CD4-positive, alpha-beta T cell (primary cell): Measurements from ENCODE around the gene TRIM44. TPM values are rescaled to one million over a fixed set of nuclear protein-coding genes. Genes with fewer than 3 reads are reported as not detected.

Experiments used
- ATAC-seq: fragments of 200-7000 bp; cut with Tn5 transposase; one replicate; pipeline ENCODE4 v1.10.0; 2022; ENCODE audit warnings: mild to moderate bottlenecking; ENCODE audit not compliant: poor library complexity
- CTCF ChIA-PET: fragments of 350-600 bp; sonication (Branson Sonifier 250); formaldehyde crosslinking; loops from one replicate; lab custom pipeline; 2021; ENCODE audit warnings: antibody characterized with exemption, inconsistent platforms; lab: Charles Lee
- POLR2A ChIA-PET: fragments of 350-600 bp; sonication (Branson Sonifier 250); formaldehyde crosslinking; loops from one replicate; lab custom pipeline; 2021; ENCODE audit warnings: antibody characterized with exemption, inconsistent platforms; lab: Charles Lee
- DNase-seq, 14 experiments: peaks; one replicate each; pipeline ENCODE4 v3.0.0-alpha.2; 2013 to 2020; ENCODE audit warnings: mixed read lengths in 2 of 14
- H3K27ac ChIP-seq, 2 donors: one replicate each; pipeline versions ENCODE4 v1.5.1 to v1.7.0; 2013; ENCODE audit warnings: low read length in 2 of 2, low read depth in 1 of 2, mild to moderate bottlenecking in 1 of 2
- H3K27me3 ChIP-seq, 2 experiments: 1 replicate in 1 of 2; 2 replicates in 1 of 2; pipeline versions ENCODE4 v1.6.1 to v1.7.0; 2013; ENCODE audit warnings: low read length in 2 of 2, control low read depth in 1 of 2, mild to moderate bottlenecking in 1 of 2, moderate library complexity in 1 of 2; ENCODE audit not compliant: insufficient read depth in 2 of 2, control insufficient read depth in 1 of 2
- H3K36me3 ChIP-seq: one replicate; pipeline ENCODE4 v1.6.1; 2013; ENCODE audit warnings: low read length, control low read depth; ENCODE audit not compliant: insufficient read depth
- H3K4me1 ChIP-seq: one replicate; pipeline ENCODE4 v1.6.1; 2013; ENCODE audit warnings: low read length, control low read depth; ENCODE audit not compliant: insufficient read depth
- H3K4me3 ChIP-seq: one replicate; pipeline ENCODE4 v1.5.1; 2013; ENCODE audit warnings: mild to moderate bottlenecking, low read length, moderate library complexity
- H3K9me3 ChIP-seq, 2 experiments: 1 replicate in 1 of 2; 2 replicates in 1 of 2; pipeline versions ENCODE4 v1.6.1 to v1.7.0; 2013; ENCODE audit warnings: low read length in 2 of 2, mild to moderate bottlenecking in 2 of 2, control low read depth in 1 of 2, moderate library complexity in 1 of 2; ENCODE audit not compliant: control insufficient read depth in 1 of 2, insufficient read depth in 1 of 2
- H3K27ac Mint-ChIP-seq: one replicate; pipeline ENCODE4 v1.8.0; 2020; ENCODE audit warnings: mixed read lengths
- H3K27me3 Mint-ChIP-seq: one replicate; pipeline ENCODE4 v1.8.0; 2021; ENCODE audit warnings: mixed read lengths
- H3K36me3 Mint-ChIP-seq: one replicate; pipeline ENCODE4 v1.8.0; 2021; ENCODE audit warnings: low read depth, mixed read lengths
- H3K4me1 Mint-ChIP-seq: one replicate; pipeline ENCODE4 v1.8.0; 2021; ENCODE audit warnings: low read depth, mixed read lengths
- H3K4me3 Mint-ChIP-seq: one replicate; pipeline ENCODE4 v1.8.0; 2020; ENCODE audit warnings: mild to moderate bottlenecking, mixed read lengths
- H3K9me3 Mint-ChIP-seq: one replicate; pipeline ENCODE4 v1.8.0; 2020; ENCODE audit warnings: mixed read lengths
- intact Hi-C, 2 experiments: fragments of 100-400 bp; cut with DNase I in 1 of 2; cut with micrococcal nuclease in 1 of 2; formaldehyde crosslinking; loops; one replicate each; pipeline versions ENCODE4 v1.15.1 to v1.9.0; 2023 to 2025; cut with DNase I, micrococcal nuclease
- total RNA-seq, 174 experiments: library from RNA in 2 of 174; stranded (reverse) in 2 of 174; gene quantifications; one replicate each; pipeline ENCODE4 v1.2.3 and lab custom pipeline; 2021 to 2026
- TF ChIP-seq, protein P1 (sequence below): fragments of 200-600 bp; IDR thresholded peaks from one replicate; pipeline ENCODE4 v1.8.0; 2022; ENCODE audit warnings: antibody characterized with exemption, mild to moderate bottlenecking

TRIM44 gene
- total RNA-seq, 2 experiments from 2014 or later = 32.1 to 36.7 TPM

DNA sequence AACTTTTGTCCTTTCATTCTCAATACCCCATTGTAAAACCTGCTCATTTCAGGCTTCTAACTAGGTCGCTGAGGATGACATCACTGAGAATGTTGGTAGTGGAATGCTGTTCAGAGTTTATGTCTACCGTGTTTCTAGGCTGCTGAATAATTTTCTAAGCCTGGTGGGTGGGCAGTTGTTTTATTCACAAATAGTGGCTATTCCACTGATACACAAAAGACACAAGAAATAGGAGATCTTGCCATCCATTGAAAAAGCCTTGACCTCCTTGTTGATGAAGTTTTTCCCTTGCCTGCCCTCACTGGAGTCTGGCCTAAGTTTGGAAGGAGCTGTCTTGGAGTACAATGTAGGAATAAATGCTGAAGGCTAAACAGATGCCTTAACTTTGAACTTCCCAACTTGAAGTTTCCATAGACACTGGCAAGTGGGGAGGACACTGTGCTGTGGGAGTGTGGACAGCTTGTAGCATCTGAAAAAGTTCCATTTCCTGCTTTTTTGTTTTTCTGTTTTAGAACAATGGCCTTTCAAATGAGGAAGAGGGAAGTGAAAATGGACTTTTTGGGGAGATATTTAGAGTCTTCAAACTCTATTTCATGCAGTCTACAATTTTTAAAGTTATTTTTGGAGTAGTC is 59.2 kb downstream of the TRIM44 start:
- Histone ChIP-seq H3K36me3 (peaks cover 12% of the 10 kb centered on the region), H3K27ac (no peak overlapping the region), H3K9me3 (no peaks in the 10 kb centered on the region), H3K27me3 (no peaks in the 10 kb centered on the region), H3K4me1 (no peaks in the 10 kb centered on the region), H3K4me3 (no peak overlapping the region)
- no peak overlapping the region for H3K4me3 Mint-ChIP-seq
- H3K4me1 Mint-ChIP-seq = peaks cover 51% of the 10 kb centered on the region
- H3K9me3 Mint-ChIP-seq = peaks cover 4% of the 10 kb centered on the region
- no peaks in the 10 kb centered on the region for H3K27me3 Mint-ChIP-seq
- intact Hi-C loops = no loop called here
- H3K36me3 Mint-ChIP-seq = peaks cover 39% of the 10 kb centered on the region
- ChIA-PET CTCF (no interaction called here), POLR2A (no interaction called here)
- TF ChIP-seq, protein P1, sequence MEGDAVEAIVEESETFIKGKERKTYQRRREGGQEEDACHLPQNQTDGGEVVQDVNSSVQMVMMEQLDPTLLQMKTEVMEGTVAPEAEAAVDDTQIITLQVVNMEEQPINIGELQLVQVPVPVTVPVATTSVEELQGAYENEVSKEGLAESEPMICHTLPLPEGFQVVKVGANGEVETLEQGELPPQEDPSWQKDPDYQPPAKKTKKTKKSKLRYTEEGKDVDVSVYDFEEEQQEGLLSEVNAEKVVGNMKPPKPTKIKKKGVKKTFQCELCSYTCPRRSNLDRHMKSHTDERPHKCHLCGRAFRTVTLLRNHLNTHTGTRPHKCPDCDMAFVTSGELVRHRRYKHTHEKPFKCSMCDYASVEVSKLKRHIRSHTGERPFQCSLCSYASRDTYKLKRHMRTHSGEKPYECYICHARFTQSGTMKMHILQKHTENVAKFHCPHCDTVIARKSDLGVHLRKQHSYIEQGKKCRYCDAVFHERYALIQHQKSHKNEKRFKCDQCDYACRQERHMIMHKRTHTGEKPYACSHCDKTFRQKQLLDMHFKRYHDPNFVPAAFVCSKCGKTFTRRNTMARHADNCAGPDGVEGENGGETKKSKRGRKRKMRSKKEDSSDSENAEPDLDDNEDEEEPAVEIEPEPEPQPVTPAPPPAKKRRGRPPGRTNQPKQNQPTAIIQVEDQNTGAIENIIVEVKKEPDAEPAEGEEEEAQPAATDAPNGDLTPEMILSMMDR = no peak
- DNase-seq = no peak
- no peak overlapping the region for H3K27ac Mint-ChIP-seq
- ATAC-seq = no peak

DNA sequence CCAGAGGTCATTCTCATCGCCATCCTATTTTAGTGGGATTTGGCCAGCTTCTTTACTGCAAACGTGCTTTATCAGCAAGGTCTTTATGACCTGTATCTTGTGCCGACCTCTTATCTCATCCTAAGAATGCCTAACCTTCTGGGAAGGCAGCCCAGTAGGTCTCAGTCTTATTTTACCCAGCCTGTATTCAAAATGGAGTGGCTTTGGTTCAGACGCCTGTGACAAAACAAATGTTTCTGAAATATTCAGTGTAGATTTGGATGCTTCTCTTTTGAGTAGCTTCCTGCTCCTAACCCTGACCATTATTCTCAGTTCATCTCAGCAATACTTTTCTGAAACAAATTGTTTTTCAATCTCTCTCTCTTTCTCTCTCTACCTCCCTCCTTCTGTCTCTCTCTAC is 60.1 kb downstream of the TRIM44 start:
- Histone ChIP-seq H3K4me1 (no peaks in the 10 kb centered on the region), H3K36me3 (peaks cover 18% of the 10 kb centered on the region), H3K9me3 (no peaks in the 10 kb centered on the region), H3K27me3 (no peaks in the 10 kb centered on the region), H3K27ac (no peak overlapping the region), H3K4me3 (no peak overlapping the region)
- H3K4me1 Mint-ChIP-seq = peaks cover 44% of the 10 kb centered on the region
- peaks cover 48% of the 10 kb centered on the region for H3K36me3 Mint-ChIP-seq
- DNase-seq (no peak), ATAC-seq (no peak)
- intact Hi-C loops = no loop called here
- no peak overlapping the region for H3K4me3 Mint-ChIP-seq
- peaks cover 4% of the 10 kb centered on the region for H3K9me3 Mint-ChIP-seq
- no peak overlapping the region for H3K27ac Mint-ChIP-seq
- POLR2A ChIA-PET = no interaction called here
- CTCF ChIA-PET = no interaction called here
- TF ChIP-seq, protein P1 = no peak
- H3K27me3 Mint-ChIP-seq = no peaks in the 10 kb centered on the region

DNA sequence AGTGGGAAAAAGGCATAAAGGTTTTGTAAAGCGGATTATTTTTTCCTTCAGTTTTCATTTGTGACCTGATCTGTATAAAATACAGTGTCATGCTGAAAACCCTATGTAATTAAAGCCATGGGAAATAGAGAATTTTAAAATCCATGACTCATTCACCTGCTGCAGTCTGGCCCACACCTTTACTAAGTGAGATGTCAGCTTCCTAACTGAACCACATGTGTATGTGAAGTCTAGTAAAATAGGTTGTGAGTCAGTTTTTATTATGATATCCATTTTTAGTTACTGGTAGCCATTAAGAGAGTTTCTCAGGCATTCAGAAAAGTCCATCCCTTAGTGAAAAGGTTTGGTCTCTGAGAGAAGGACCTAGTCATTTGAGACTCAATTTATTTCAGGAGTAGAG is 60.9 kb downstream of the TRIM44 start:
- Histone ChIP-seq H3K9me3 (no peaks in the 10 kb centered on the region), H3K4me1 (no peaks in the 10 kb centered on the region), H3K27ac (no peak overlapping the region), H3K36me3 (peaks cover 22% of the 10 kb centered on the region), H3K4me3 (no peak overlapping the region), H3K27me3 (no peaks in the 10 kb centered on the region)
- ChIA-PET CTCF (no interaction called here), POLR2A (no interaction called here)
- Mint-ChIP-seq H3K4me1 (peaks cover 42% of the 10 kb centered on the region), H3K27ac (no peak overlapping the region), H3K9me3 (peaks cover 4% of the 10 kb centered on the region), H3K4me3 (no peak overlapping the region), H3K36me3 (peaks cover 56% of the 10 kb centered on the region), H3K27me3 (no peaks in the 10 kb centered on the region)
- ATAC-seq (no peak), DNase-seq (no peak)
- TF ChIP-seq, protein P1 = no peak
- intact Hi-C loops = no loop called here
